ENCODE measurements around the gene NIPA2.

Gene NIPA2

GRCh38 chr15:22811640-22812039 lies 26.8 kb upstream of the NIPA2 start:
- peak; percentile 24 for TF ChIP-seq CTCF (IDR thresholded peaks at IDR 0.05; ENCODE audit: low read depth, low read length)
- DNase-seq (ENCODE audit: extremely low read depth, low read depth): no peak

GRCh38 chr15:22813844-22814243 lies 24.6 kb upstream of the NIPA2 start:
- DNase-seq (ENCODE audit: extremely low read depth, low read depth): no peak
- no peak for TF ChIP-seq CTCF (IDR thresholded peaks at IDR 0.05; ENCODE audit: low read depth, low read length)

- no peak for TF ChIP-seq CTCF (IDR thresholded peaks at IDR 0.05; ENCODE audit: low read depth, low read length)
- no peak for DNase-seq (ENCODE audit: extremely low read depth, low read depth)
Measured at GRCh38 chr15:22815766-22816165, 22.7 kb upstream of the NIPA2 start.

GRCh38 chr15:22819651-22820050 lies 18.8 kb upstream of the NIPA2 start:
- DNase-seq (ENCODE audit: extremely low read depth, low read depth): no peak
- TF ChIP-seq CTCF (IDR thresholded peaks at IDR 0.05; ENCODE audit: low read depth, low read length): no peak

GRCh38 chr15:22823495-22824128 lies 14.9 kb upstream of the NIPA2 start:
- no peak for TF ChIP-seq CTCF (IDR thresholded peaks at IDR 0.05; ENCODE audit: low read depth, low read length)
- DNase-seq (ENCODE audit: extremely low read depth, low read depth): no peak

- TF ChIP-seq CTCF (IDR thresholded peaks at IDR 0.05; ENCODE audit: low read depth, low read length): no peak
- no peak for DNase-seq (ENCODE audit: extremely low read depth, low read depth)
Measured at GRCh38 chr15:22827125-22827524, 11.3 kb upstream of the NIPA2 start.

GRCh38 chr15:22831473-22831872 lies 7.0 kb upstream of the NIPA2 start:
- no peak for TF ChIP-seq CTCF (IDR thresholded peaks at IDR 0.05; ENCODE audit: low read depth, low read length)
- DNase-seq (ENCODE audit: extremely low read depth, low read depth): no peak

All from AG09319 (cell line).